ENCODE results near the gene CD9.

DNA sequence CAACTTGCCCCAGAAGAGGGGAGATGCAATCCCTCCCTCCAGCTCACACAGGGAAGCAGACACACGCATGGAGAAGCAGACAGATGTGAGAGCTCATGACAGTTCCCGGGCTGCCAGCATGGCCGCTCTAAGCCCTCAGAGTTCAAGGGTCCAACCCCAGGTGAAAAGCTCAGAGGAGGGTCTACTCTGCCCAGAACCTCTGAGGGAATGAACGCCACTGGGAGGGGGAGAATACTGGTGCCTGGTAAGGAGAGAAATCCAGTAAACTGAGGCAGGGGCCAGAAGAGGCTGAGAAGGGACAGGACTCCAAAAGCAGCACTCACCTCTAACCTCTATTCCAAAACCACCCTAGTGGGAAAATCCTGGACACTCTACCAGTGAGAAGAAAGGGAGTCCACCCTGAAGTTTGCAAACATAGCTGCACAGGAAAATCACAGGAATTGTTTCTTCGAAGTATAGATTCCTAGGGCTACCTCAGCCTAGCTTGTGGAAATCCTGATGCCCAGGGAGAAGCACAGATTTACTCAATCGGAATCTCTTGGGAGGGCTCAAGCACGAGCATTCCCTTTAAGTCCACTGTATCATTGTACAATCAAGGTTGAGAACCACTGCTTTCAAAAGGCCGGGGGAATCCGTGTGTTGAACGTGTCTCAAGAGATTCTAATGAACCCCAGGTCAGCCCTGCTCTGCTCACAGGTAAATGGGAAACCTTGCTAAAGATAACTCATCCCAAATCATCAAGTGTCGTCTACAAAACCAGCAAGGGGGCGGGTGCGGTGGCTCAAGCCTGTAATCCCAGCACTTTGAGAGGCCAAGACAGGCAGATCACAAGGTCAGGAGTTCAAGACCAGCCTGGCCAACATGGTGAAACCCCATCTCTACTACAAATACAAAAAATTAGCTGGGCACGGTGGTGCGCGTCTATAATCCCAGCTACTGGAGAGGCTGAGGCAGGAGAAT, 76.0 kb downstream of the CD9 start:
- TF ChIP-seq CTCF (conservative IDR thresholded peaks at IDR 0.05 in 1 of 2, IDR thresholded peaks at IDR 0.05 in 1 of 2; ENCODE audit: low read depth in 1 of 2, low read length in 2 of 2) (no peak), EZH2 (IDR thresholded peaks at IDR 0.05; ENCODE audit: low read length, missing control alignments) (no peak)

Measured in fibroblast of lung (primary cell).